ENCODE results near the gene SOX6.

SOX6 gene

GRCh38 chr11:16335236-16335962 lies 20.9 kb downstream of the SOX6 start:
- no peaks in the 10 kb centered on the region for H4K20me1 ChIP-seq (ENCODE audit: insufficient read depth)
- no peak overlapping the region for H3K9ac ChIP-seq
- no peaks in the 10 kb centered on the region for H3K36me3 ChIP-seq (ENCODE audit: insufficient read depth)
- no peak for TF ChIP-seq CTCF (conservative IDR thresholded peaks at IDR 0.05; ENCODE audit: low read depth, low read length)
- H3K4me1 ChIP-seq (ENCODE audit: low read depth, poor library complexity, severe bottlenecking), result no peaks in the 10 kb centered on the region
- no peak overlapping the region for H3K4me3 ChIP-seq (IDR thresholded peaks at IDR 0.05; ENCODE audit: insufficient read depth, low read depth, low read length)
- no peak overlapping the region for H3K4me2 ChIP-seq
- no peak overlapping the region for H3K27ac ChIP-seq
- H3K27me3 ChIP-seq (ENCODE audit: insufficient read depth, low read depth), result no peaks in the 10 kb centered on the region
- H2AFZ ChIP-seq (ENCODE audit: low read depth), result no peak overlapping the region
- no peaks in the 10 kb centered on the region for H3K79me2 ChIP-seq (ENCODE audit: insufficient read depth, low read depth)

GRCh38 chr11:16326679-16327297 lies 29.6 kb downstream of the SOX6 start:
- H3K9ac ChIP-seq, result no peak overlapping the region
- no peak overlapping the region for H2AFZ ChIP-seq (ENCODE audit: low read depth)
- H3K4me2 ChIP-seq, result no peak overlapping the region
- no peak overlapping the region for H3K4me3 ChIP-seq (IDR thresholded peaks at IDR 0.05; ENCODE audit: insufficient read depth, low read depth, low read length)
- H3K36me3 ChIP-seq (ENCODE audit: insufficient read depth), result no peaks in the 10 kb centered on the region
- no peak for TF ChIP-seq CTCF (conservative IDR thresholded peaks at IDR 0.05; ENCODE audit: low read depth, low read length)
- H3K4me1 ChIP-seq (ENCODE audit: low read depth, poor library complexity, severe bottlenecking), result no peaks in the 10 kb centered on the region
- no peaks in the 10 kb centered on the region for H3K79me2 ChIP-seq (ENCODE audit: insufficient read depth, low read depth)
- H4K20me1 ChIP-seq (ENCODE audit: insufficient read depth), result no peaks in the 10 kb centered on the region
- H3K27ac ChIP-seq, result no peak overlapping the region
- H3K27me3 ChIP-seq (ENCODE audit: insufficient read depth, low read depth), result no peaks in the 10 kb centered on the region

GRCh38 chr11:16322190-16322589 lies 34.2 kb downstream of the SOX6 start:
- no peaks in the 10 kb centered on the region for H3K36me3 ChIP-seq (ENCODE audit: insufficient read depth)
- H3K79me2 ChIP-seq (ENCODE audit: insufficient read depth, low read depth), result no peaks in the 10 kb centered on the region
- H3K4me2 ChIP-seq, result no peak overlapping the region
- H3K9ac ChIP-seq, result no peak overlapping the region
- no peaks in the 10 kb centered on the region for H3K4me1 ChIP-seq (ENCODE audit: low read depth, poor library complexity, severe bottlenecking)
- no peak overlapping the region for H3K4me3 ChIP-seq (IDR thresholded peaks at IDR 0.05; ENCODE audit: insufficient read depth, low read depth, low read length)
- H4K20me1 ChIP-seq (ENCODE audit: insufficient read depth), result no peaks in the 10 kb centered on the region
- H3K27ac ChIP-seq, result no peak overlapping the region
- TF ChIP-seq CTCF (conservative IDR thresholded peaks at IDR 0.05; ENCODE audit: low read depth, low read length), result no peak
- H3K27me3 ChIP-seq (ENCODE audit: insufficient read depth, low read depth), result no peaks in the 10 kb centered on the region
- no peak overlapping the region for H2AFZ ChIP-seq (ENCODE audit: low read depth)

- no peak overlapping the region for H3K27ac ChIP-seq
- no peak overlapping the region for H3K4me3 ChIP-seq (IDR thresholded peaks at IDR 0.05; ENCODE audit: insufficient read depth, low read depth, low read length)
- no peak overlapping the region for H3K9ac ChIP-seq
- no peak for TF ChIP-seq CTCF (conservative IDR thresholded peaks at IDR 0.05; ENCODE audit: low read depth, low read length)
- H2AFZ ChIP-seq (ENCODE audit: low read depth), result no peak overlapping the region
- H3K4me2 ChIP-seq, result no peak overlapping the region
- no peaks in the 10 kb centered on the region for H3K4me1 ChIP-seq (ENCODE audit: low read depth, poor library complexity, severe bottlenecking)
- H3K27me3 ChIP-seq (ENCODE audit: insufficient read depth, low read depth), result no peaks in the 10 kb centered on the region
- no peaks in the 10 kb centered on the region for H4K20me1 ChIP-seq (ENCODE audit: insufficient read depth)
- H3K36me3 ChIP-seq (ENCODE audit: insufficient read depth), result no peaks in the 10 kb centered on the region
- H3K79me2 ChIP-seq (ENCODE audit: insufficient read depth, low read depth), result no peaks in the 10 kb centered on the region
Measured at GRCh38 chr11:16321148-16321547, 35.2 kb downstream of the SOX6 start.
